Measurements from ENCODE around the gene RNU1-3. TPM values are rescaled to one million over a fixed set of nuclear protein-coding genes. Genes with fewer than 3 reads are reported as not detected.

RNU1-3 gene
- total and polyA plus RNA-seq, 2 of the 13 experiments (the other 11 are each of a cell fraction or from before 2014, with no cell fraction given): under 0.01 to 11,018 TPM

- TF ChIP-seq ZBTB10 (CRISPR knock-in tag; IDR thresholded peaks at IDR 0.05; ENCODE audit: borderline replicate concordance): no peak
- no peak for TF ChIP-seq MTF2 (CRISPR knock-in tag; IDR thresholded peaks at IDR 0.05; ENCODE audit: borderline replicate concordance)
- TF ChIP-seq ZNF337 (CRISPR knock-in tag; IDR thresholded peaks at IDR 0.05; ENCODE audit: borderline replicate concordance, low read depth): no peak
- TF ChIP-seq DPF2 (CRISPR knock-in tag; IDR thresholded peaks at IDR 0.05; ENCODE audit: borderline replicate concordance, low read depth): no peak
- no peak for TF ChIP-seq TRIM24 (CRISPR knock-in tag; IDR thresholded peaks at IDR 0.05)
- TF ChIP-seq CC2D1A (CRISPR knock-in tag; IDR thresholded peaks at IDR 0.05): no peak
- TF ChIP-seq ZNF770 (CRISPR knock-in tag; IDR thresholded peaks at IDR 0.05): no peak
- no peak for TF ChIP-seq FOXJ3 (CRISPR knock-in tag; IDR thresholded peaks at IDR 0.05; ENCODE audit: borderline replicate concordance)
- no peak for TF ChIP-seq ZNF44 (CRISPR knock-in tag; IDR thresholded peaks at IDR 0.05)
- TF ChIP-seq NAIF1 (CRISPR knock-in tag; IDR thresholded peaks at IDR 0.05; ENCODE audit: borderline replicate concordance): no peak
- no peak for TF ChIP-seq ZNF3 (CRISPR knock-in tag; IDR thresholded peaks at IDR 0.05)
- no peak for TF ChIP-seq HNRNPL (IDR thresholded peaks at IDR 0.05; ENCODE audit: low read depth, low read length)
- no peak for TF ChIP-seq NFKBIZ (CRISPR knock-in tag; IDR thresholded peaks at IDR 0.05)
- TF ChIP-seq ZNF777 (CRISPR knock-in tag; IDR thresholded peaks at IDR 0.05): 0 out of 2 replicates have a peak, but pooled peaks have one; percentile 21
- 0 out of 2 replicates have a peak, but pooled peaks have one; percentile 15 for TF ChIP-seq NFATC3 (CRISPR knock-in tag; IDR thresholded peaks at IDR 0.05)
- TF ChIP-seq ZMYM2 (CRISPR knock-in tag; IDR thresholded peaks at IDR 0.05): no peak
- no peak for TF ChIP-seq PREB (CRISPR knock-in tag; IDR thresholded peaks at IDR 0.05)
- TF ChIP-seq CSRNP1 (CRISPR knock-in tag; IDR thresholded peaks at IDR 0.05): no peak
- TF ChIP-seq ZNF362 (CRISPR knock-in tag; IDR thresholded peaks at IDR 0.05; ENCODE audit: borderline replicate concordance): no peak
- TF ChIP-seq ZNF260 (CRISPR knock-in tag; IDR thresholded peaks at IDR 0.05; ENCODE audit: borderline replicate concordance, low read depth): no peak
- TF ChIP-seq AKAP8 (CRISPR knock-in tag; IDR thresholded peaks at IDR 0.05): no peak
- TF ChIP-seq ZNF101 (CRISPR knock-in tag; IDR thresholded peaks at IDR 0.05; ENCODE audit: borderline replicate concordance, low read depth): no peak
These were observed 49.6 kb downstream of the RNU1-3 start (continued) for GRCh38 chr1:16617114-16617631.

All from HepG2 (cell line).